ENCODE data around the gene LPCAT2. TPM values are rescaled to one million over a fixed set of nuclear protein-coding genes. Genes with fewer than 3 reads are reported as not detected.
A peak's percentile ranks its signal among the peaks of the same experiment; 100 is the strongest.

The LPCAT2 gene
- total and polyA plus RNA-seq, 2 of the 8 experiments (the other 6 are each of a cell fraction or from before 2014, with no cell fraction given): 2.2 to 10.6 TPM

- Histone ChIP-seq H4K5ac (ENCODE audit: insufficient read length, low read depth, low read length) (no peak overlapping the region), H3K23ac (ENCODE audit: insufficient read length) (no peak overlapping the region), H3K4me3 (ENCODE audit: extremely low read depth in 1 of 4, insufficient read depth in 2 of 4, low read depth in 3 of 4, low read length in 4 of 4) (peak overlapping the region in 1 of 4 experiments; percentile 75; a peak in 2 of 8 replicates), H2BK5ac (ENCODE audit: low read depth, low read length) (no peak overlapping the region), H3K4me1 (replicated peaks in 1 of 4; ENCODE audit: control insufficient read depth in 3 of 4, insufficient read depth in 4 of 4, low read length in 3 of 4) (peaks cover 3 to 16% (median 7%) of the 10 kb centered on the region in 4 experiments), H4K8ac (ENCODE audit: extremely low read depth, insufficient read depth, low read length) (no peak overlapping the region), H3K18ac (ENCODE audit: extremely low read depth, low read length) (no peak overlapping the region), H3K79me1 (ENCODE audit: low read depth, low read length) (no peaks in the 10 kb centered on the region; the same call in 1 of the 2 replicates), H3K36me3 (ENCODE audit: control insufficient read depth in 2 of 4, insufficient read depth in 4 of 4, low read length in 3 of 4) (no peaks in the 10 kb centered on the region; a peak in 2 of 8 replicates), H3K27ac (ENCODE audit: low read depth, low read length) (no peak overlapping the region), H2AK5ac (ENCODE audit: low read depth, low read length) (no peak overlapping the region), H3K9ac (replicated peaks in 1 of 4; ENCODE audit: extremely low read depth in 1 of 4, low read depth in 3 of 4, low read length in 3 of 4) (no peak overlapping the region), H3K79me2 (ENCODE audit: control insufficient read depth in 1 of 2, insufficient read depth in 2 of 2, low read length in 2 of 2) (no peaks in the 10 kb centered on the region), H4K91ac (replicated peaks; ENCODE audit: insufficient read length, low read length) (no peak overlapping the region), H3K4me2 (ENCODE audit: insufficient read depth in 1 of 2, low read depth in 2 of 2, low read length in 2 of 2) (peak overlapping the region in 1 of 2 experiments; percentile 91; a peak in 3 of 4 replicates), H3K56ac (replicated peaks; ENCODE audit: insufficient read length, low read depth, low read length) (no peak overlapping the region), H2BK15ac (ENCODE audit: low read length) (no peak overlapping the region), H3K27me3 (replicated peaks in 1 of 4; ENCODE audit: control insufficient read depth in 3 of 4, extremely low read depth in 1 of 4, insufficient read depth in 3 of 4, low read length in 3 of 4) (peaks cover 7 to 43% (median 30%) of the 10 kb centered on the region in 4 experiments), H3K23me2 (ENCODE audit: low read depth, low read length) (peaks cover 15% of the 10 kb centered on the region), H3K14ac (ENCODE audit: insufficient read length) (no peak overlapping the region), H4K20me1 (replicated peaks in 1 of 2; ENCODE audit: control insufficient read depth in 1 of 2, insufficient read depth in 2 of 2, low read length in 2 of 2) (peaks cover 0 to 6% of the 10 kb centered on the region in 2 experiments), H2BK120ac (replicated peaks; ENCODE audit: low read depth, low read length) (no peak overlapping the region), H2BK12ac (ENCODE audit: low read depth, low read length) (no peak overlapping the region), H3K4ac (replicated peaks; ENCODE audit: insufficient read length, low read depth, low read length) (no peak overlapping the region), H2BK20ac (ENCODE audit: low read length) (no peak overlapping the region), H2AFZ (ENCODE audit: low read length) (no peak overlapping the region), H3K9me3 (ENCODE audit: insufficient read depth in 2 of 2, low read depth in 1 of 2, low read length in 1 of 2) (no peaks in the 10 kb centered on the region)
- CTCF ChIA-PET (ENCODE audit: partially characterized antibody): interaction anchor here (0.7 to 3.0 kb wide), 5 partner anchors 9 to 21 kb away, joined by 3 to 14 read pairs (median 13); no protein-coding TSS in a partner anchor
- DNase-seq (ENCODE audit: low read depth in 1 of 2, low spot score in 2 of 2) (no peak), FAIRE-seq (no peak)
- POLR2A ChIA-PET (ENCODE audit: partially characterized antibody): no interaction called here
- WGBS, 2 experiments (ENCODE audit: extremely low coverage in 1 of 2, insufficient coverage in 1 of 2, insufficient read length in 1 of 2, insufficient replicate concordance in 2 of 2, low coverage in 1 of 2, low lambda C conversion rate in 2 of 2, missing lambda C conversion rate in 1 of 2): 81% methylated on average over 4 of the region's 4 CpGs; no CpG with 5 or more reads in 1 of the 2 experiments
- TF ChIP-seq MAFK (IDR thresholded peaks at IDR 0.05; ENCODE audit: low read depth, low read length) (no peak), SAP30 (IDR thresholded peaks at IDR 0.05; ENCODE audit: insufficient read depth, insufficient replicate concordance, low read length) (no peak), YY1 (IDR thresholded peaks at IDR 0.05; ENCODE audit: low read depth, low read length) (no peak), ATF2 (IDR thresholded peaks at IDR 0.05; ENCODE audit: low read length) (no peak), CTBP2 (IDR thresholded peaks at IDR 0.05; ENCODE audit: borderline replicate concordance, insufficient read depth, insufficient read length, low read length) (no peak), RXRA (IDR thresholded peaks at IDR 0.05; ENCODE audit: insufficient read depth, low read depth, low read length) (no peak), JUND (IDR thresholded peaks at IDR 0.05; ENCODE audit: low read length) (no peak), CTCF (IDR thresholded peaks at IDR 0.05; ENCODE audit: control extremely low read depth in 1 of 3, insufficient read depth in 1 of 3, low read depth in 1 of 3, low read length in 3 of 3) (no peak), GABPA (IDR thresholded peaks at IDR 0.05; ENCODE audit: borderline replicate concordance, insufficient read depth, low read length) (no peak)
Measured at GRCh38 chr16:55481023-55481422, 27.8 kb upstream of the LPCAT2 start.
